Activated CD4-positive, alpha-beta memory T cell treated with anti-CD3 and anti-CD28 coated beads for 36 hours (primary cell): Measurements from ENCODE around the gene KIF18B. TPM values are rescaled to one million over a fixed set of nuclear protein-coding genes. Genes with fewer than 3 reads are reported as not detected.

Experiments
- CTCF ChIA-PET: fragments of 350-600 bp; sonication (Branson Sonifier 250); formaldehyde crosslinking; loops from one replicate; lab custom pipeline; 2021; ENCODE audit warnings: antibody characterized with exemption, inconsistent platforms; lab: Charles Lee
- POLR2A ChIA-PET: fragments of 350-600 bp; sonication (Branson Sonifier 250); formaldehyde crosslinking; loops from one replicate; lab custom pipeline; 2021; ENCODE audit warnings: antibody characterized with exemption; lab: Charles Lee
- DNase-seq: peaks from one replicate; pipeline ENCODE4 v3.0.0-alpha.2; 2020
- H3K27ac Mint-ChIP-seq: one replicate; pipeline ENCODE4 v1.8.0; 2021; ENCODE audit warnings: mixed read lengths
- H3K27me3 Mint-ChIP-seq: one replicate; pipeline ENCODE4 v1.8.0; 2021; ENCODE audit warnings: mixed read lengths
- H3K36me3 Mint-ChIP-seq: one replicate; pipeline ENCODE4 v1.8.0; 2021; ENCODE audit warnings: mixed read lengths
- H3K4me1 Mint-ChIP-seq: one replicate; pipeline ENCODE4 v1.8.0; 2021; ENCODE audit warnings: low read depth, mixed read lengths
- H3K4me3 Mint-ChIP-seq: one replicate; pipeline ENCODE4 v1.8.0; 2021; ENCODE audit warnings: mild to moderate bottlenecking, mixed read lengths
- H3K9me3 Mint-ChIP-seq: one replicate; pipeline ENCODE4 v1.8.0; 2021; ENCODE audit warnings: mixed read lengths
- intact Hi-C: fragments of 100-400 bp; cut with micrococcal nuclease; formaldehyde crosslinking; loops from one replicate; pipeline ENCODE4 v1.15.1; 2023
- total RNA-seq, 2 experiments: library from RNA; stranded (reverse); gene quantifications; one replicate each; pipeline ENCODE4 v1.2.3, GENCODE V29; 2021

KIF18B gene
- total RNA-seq, 2 experiments from 2014 or later: 36.2 to 42.9 TPM

GRCh38 chr17:44914148-44914547 lies 33.4 kb downstream of the KIF18B start:
- Mint-ChIP-seq H3K36me3 (no peaks in the 10 kb centered on the region), H3K4me3 (no peak overlapping the region), H3K4me1 (peaks cover 6% of the 10 kb centered on the region), H3K27ac (no peak overlapping the region), H3K9me3 (no peaks in the 10 kb centered on the region), H3K27me3 (peaks cover 24% of the 10 kb centered on the region)
- DNase-seq: no peak
- ChIA-PET CTCF (interaction anchor here (1.2 to 5.8 kb wide), 2 partner anchors 14 to 107 kb away, joined by 3 to 57 read pairs; no protein-coding TSS in a partner anchor), POLR2A (interaction anchor here (0.7 to 0.8 kb wide), 2 partner anchors 15 to 105 kb away, joined by 3 read pairs; partner anchors contain the start of gene EFTUD2)
- intact Hi-C loops: no loop called here

GRCh38 chr17:44913676-44914075 lies 33.9 kb downstream of the KIF18B start:
- Mint-ChIP-seq H3K36me3 (no peaks in the 10 kb centered on the region), H3K4me1 (peaks cover 6% of the 10 kb centered on the region), H3K4me3 (no peak overlapping the region), H3K27ac (no peak overlapping the region), H3K9me3 (no peaks in the 10 kb centered on the region), H3K27me3 (peaks cover 24% of the 10 kb centered on the region)
- ChIA-PET POLR2A (interaction anchor here (0.8 kb wide), 1 partner anchor 14 kb away, joined by 3 read pairs; the partner anchor contains the start of gene EFTUD2), CTCF (interaction anchor here (0.7 to 5.8 kb wide), 4 partner anchors 13 to 239 kb away, joined by 3 to 57 read pairs (median 4); partner anchors contain the start of gene ACBD4)
- intact Hi-C loops: no loop called here
- DNase-seq: no peak

- Mint-ChIP-seq H3K36me3 (no peaks in the 10 kb centered on the region), H3K27me3 (peaks cover 24% of the 10 kb centered on the region), H3K4me1 (peaks cover 6% of the 10 kb centered on the region), H3K9me3 (no peaks in the 10 kb centered on the region), H3K27ac (no peak overlapping the region), H3K4me3 (no peak overlapping the region)
- POLR2A ChIA-PET: no interaction called here
- no peak for DNase-seq
- intact Hi-C loops: no loop called here
- CTCF ChIA-PET: interaction anchor here (0.7 to 5.8 kb wide), 6 partner anchors 7 to 239 kb away, joined by 3 to 57 read pairs (median 4); partner anchors contain the start of gene ACBD4
Measured at GRCh38 chr17:44912763-44913544, 34.6 kb downstream of the KIF18B start.

- intact Hi-C loops: no loop called here
- H3K27me3 Mint-ChIP-seq: peaks cover 24% of the 10 kb centered on the region
- peak overlapping the region; percentile 16 for H3K4me3 Mint-ChIP-seq
- H3K36me3 Mint-ChIP-seq: no peaks in the 10 kb centered on the region
- H3K9me3 Mint-ChIP-seq: no peaks in the 10 kb centered on the region
- ChIA-PET CTCF (interaction anchor here (0.7 to 5.8 kb wide), 11 partner anchors 8 to 150 kb away, joined by 3 to 57 read pairs (median 4); partner anchors contain the start of genes EFTUD2 and NMT1), POLR2A (interaction anchor here (0.9 to 1.0 kb wide), 2 partner anchors 9 to 12 kb away, joined by 3 read pairs; a partner anchor contains a TSS)
- DNase-seq: peak; percentile 70
- no peak overlapping the region for H3K27ac Mint-ChIP-seq
- H3K4me1 Mint-ChIP-seq: peaks cover 6% of the 10 kb centered on the region
Measured at GRCh38 chr17:44911133-44912001, 36.2 kb downstream of the KIF18B start.

- no peak overlapping the region for H3K27ac Mint-ChIP-seq
- no peaks in the 10 kb centered on the region for H3K9me3 Mint-ChIP-seq
- no peaks in the 10 kb centered on the region for H3K36me3 Mint-ChIP-seq
- DNase-seq: no peak
- H3K4me3 Mint-ChIP-seq: no peak overlapping the region
- CTCF ChIA-PET: interaction anchor here (0.7 to 5.8 kb wide), 12 partner anchors 8 to 1121 kb away, joined by 3 to 57 read pairs (median 4); partner anchors contain the start of genes EFTUD2 and NMT1
- peaks cover 6% of the 10 kb centered on the region for H3K4me1 Mint-ChIP-seq
- intact Hi-C loops: no loop called here
- POLR2A ChIA-PET: interaction anchor here (1.0 kb wide), 1 partner anchor 8 kb away, joined by 3 read pairs; no protein-coding TSS in a partner anchor
- peaks cover 24% of the 10 kb centered on the region for H3K27me3 Mint-ChIP-seq
Measured at GRCh38 chr17:44910231-44911106, 37.1 kb downstream of the KIF18B start.

GRCh38 chr17:44909681-44910144 lies 37.9 kb downstream of the KIF18B start:
- peaks cover 6% of the 10 kb centered on the region for H3K4me1 Mint-ChIP-seq
- intact Hi-C loops: no loop called here
- no peak for DNase-seq
- ChIA-PET POLR2A (no interaction called here), CTCF (interaction anchor here (1.1 to 4.3 kb wide), 4 partner anchors 10 to 112 kb away, joined by 3 to 26 read pairs (median 12); no protein-coding TSS in a partner anchor)
- peaks cover 24% of the 10 kb centered on the region for H3K27me3 Mint-ChIP-seq
- H3K36me3 Mint-ChIP-seq: no peaks in the 10 kb centered on the region
- H3K4me3 Mint-ChIP-seq: no peak overlapping the region
- no peak overlapping the region for H3K27ac Mint-ChIP-seq
- no peaks in the 10 kb centered on the region for H3K9me3 Mint-ChIP-seq

GRCh38 chr17:44908761-44909326 lies 38.7 kb downstream of the KIF18B start:
- CTCF ChIA-PET: interaction anchor here (1.1 to 4.3 kb wide), 3 partner anchors 11 to 112 kb away, joined by 3 to 26 read pairs (median 19); no protein-coding TSS in a partner anchor
- no peak for DNase-seq
- Mint-ChIP-seq H3K27ac (no peak overlapping the region), H3K4me1 (peaks cover 6% of the 10 kb centered on the region), H3K36me3 (no peaks in the 10 kb centered on the region), H3K4me3 (no peak overlapping the region), H3K9me3 (no peaks in the 10 kb centered on the region), H3K27me3 (peaks cover 24% of the 10 kb centered on the region)
- intact Hi-C loops: no loop called here
- POLR2A ChIA-PET: no interaction called here

- no peaks in the 10 kb centered on the region for H3K9me3 Mint-ChIP-seq
- no peak for DNase-seq
- CTCF ChIA-PET: interaction anchor here (0.9 to 1.3 kb wide), 3 partner anchors 115 to 227 kb away, joined by 3 to 4 read pairs (median 4); partner anchors contain the start of gene ACBD4
- intact Hi-C loops: no loop called here
- no peaks in the 10 kb centered on the region for H3K36me3 Mint-ChIP-seq
- H3K4me1 Mint-ChIP-seq: peaks cover 6% of the 10 kb centered on the region
- H3K4me3 Mint-ChIP-seq: no peak overlapping the region
- H3K27me3 Mint-ChIP-seq: peaks cover 19% of the 10 kb centered on the region
- POLR2A ChIA-PET: no interaction called here
- no peak overlapping the region for H3K27ac Mint-ChIP-seq
Measured at GRCh38 chr17:44907729-44908470, 39.7 kb downstream of the KIF18B start.

- no peak for DNase-seq
- no peak overlapping the region for H3K27ac Mint-ChIP-seq
- no peaks in the 10 kb centered on the region for H3K9me3 Mint-ChIP-seq
- intact Hi-C loops: no loop called here
- peaks cover 14% of the 10 kb centered on the region for H3K27me3 Mint-ChIP-seq
- no peak overlapping the region for H3K4me3 Mint-ChIP-seq
- peaks cover 6% of the 10 kb centered on the region for H3K4me1 Mint-ChIP-seq
- POLR2A ChIA-PET: no interaction called here
- no peaks in the 10 kb centered on the region for H3K36me3 Mint-ChIP-seq
- CTCF ChIA-PET: interaction anchor here (0.9 to 1.3 kb wide), 3 partner anchors 116 to 228 kb away, joined by 3 to 4 read pairs (median 4); partner anchors contain the start of gene ACBD4
Measured at GRCh38 chr17:44906763-44907728, 40.5 kb downstream of the KIF18B start.
